NCI-H1105 treated with DMSO at 0.1 percent for 48 hours (cell line): ENCODE results near the gene LRRFIP2.
"Not testable (repeated sequence)": the region's sequence is repeated elsewhere in the genome, so short reads cannot be mapped to it uniquely, and the experiment has no call there.

Experiments
- DNase-seq: peaks from one replicate; lab custom pipeline; 2025; lab: John Stamatoyannopoulos, UW

Gene LRRFIP2

GRCh38 chr3:37189109-37189508 is 14.7 kb upstream of the LRRFIP2 start:
- DNase-seq: no peak

- no peak for DNase-seq
Observed at GRCh38 chr3:37183976-37184375, 9.6 kb upstream of the LRRFIP2 start.

GRCh38 chr3:37183375-37183831 is 9.0 kb upstream of the LRRFIP2 start:
- DNase-seq: no peak

- DNase-seq: no peak
Observed at GRCh38 chr3:37182816-37183215, 8.4 kb upstream of the LRRFIP2 start.

- no peak for DNase-seq
Observed at GRCh38 chr3:37181756-37182155, 7.4 kb upstream of the LRRFIP2 start.

GRCh38 chr3:37179144-37179967 is 5.0 kb upstream of the LRRFIP2 start:
- no peak for DNase-seq

- no peak for DNase-seq
Observed at GRCh38 chr3:37173806-37174205, 576 bp downstream of the LRRFIP2 start.

- DNase-seq: no peak
Observed at GRCh38 chr3:37171144-37171543, 3.2 kb downstream of the LRRFIP2 start.

GRCh38 chr3:37170513-37170912 is 3.9 kb downstream of the LRRFIP2 start:
- no peak for DNase-seq

GRCh38 chr3:37170060-37170459 is 4.3 kb downstream of the LRRFIP2 start:
- no peak for DNase-seq

- no peak for DNase-seq
Observed at GRCh38 chr3:37168896-37169295, 5.5 kb downstream of the LRRFIP2 start.

GRCh38 chr3:37163262-37164015 is 10.9 kb downstream of the LRRFIP2 start:
- no peak for DNase-seq

- DNase-seq: no peak
Observed at GRCh38 chr3:37162501-37163245, 11.7 kb downstream of the LRRFIP2 start.

GRCh38 chr3:37161351-37161750 is 13.0 kb downstream of the LRRFIP2 start:
- no peak for DNase-seq

- no peak for DNase-seq
Observed at GRCh38 chr3:37155782-37156181, 18.6 kb downstream of the LRRFIP2 start.

- DNase-seq: no peak
Observed at GRCh38 chr3:37154668-37155314, 19.6 kb downstream of the LRRFIP2 start.

- DNase-seq: no peak
Observed at GRCh38 chr3:37150621-37151020, 23.8 kb downstream of the LRRFIP2 start.

GRCh38 chr3:37149257-37149656 is 25.1 kb downstream of the LRRFIP2 start:
- no peak for DNase-seq

- DNase-seq: peak; percentile 4
Observed at GRCh38 chr3:37148208-37148607, 26.2 kb downstream of the LRRFIP2 start.

GRCh38 chr3:37147666-37148065 is 26.7 kb downstream of the LRRFIP2 start:
- no peak for DNase-seq

GRCh38 chr3:37146927-37147326 is 27.5 kb downstream of the LRRFIP2 start:
- DNase-seq: not testable (repeated sequence)

- DNase-seq: no peak
Observed at GRCh38 chr3:37145611-37146010, 28.8 kb downstream of the LRRFIP2 start.
